AG10803 (cell line): Measurements from ENCODE around the gene TPPP.
"Not testable (repeated sequence)": the region's sequence is repeated elsewhere in the genome, so short reads cannot be mapped to it uniquely, and the experiment has no call there.

ENCODE experiments used
- DNase-seq: peaks from one replicate; pipeline ENCODE4 v3.0.0; 2010; ENCODE audit warnings: low read depth
- H3K4me3 ChIP-seq: 2 replicates; pipeline ENCODE4 v1.5.1; 2011; ENCODE audit warnings: mild to moderate bottlenecking, low read length, control low read depth
- TF ChIP-seq, protein P1 (sequence below): conservative IDR thresholded peaks from 2 replicates; pipeline ENCODE4 v1.5.1; 2011; ENCODE audit warnings: mild to moderate bottlenecking, low read length, control low read depth, inconsistent platforms

TPPP gene

DNA sequence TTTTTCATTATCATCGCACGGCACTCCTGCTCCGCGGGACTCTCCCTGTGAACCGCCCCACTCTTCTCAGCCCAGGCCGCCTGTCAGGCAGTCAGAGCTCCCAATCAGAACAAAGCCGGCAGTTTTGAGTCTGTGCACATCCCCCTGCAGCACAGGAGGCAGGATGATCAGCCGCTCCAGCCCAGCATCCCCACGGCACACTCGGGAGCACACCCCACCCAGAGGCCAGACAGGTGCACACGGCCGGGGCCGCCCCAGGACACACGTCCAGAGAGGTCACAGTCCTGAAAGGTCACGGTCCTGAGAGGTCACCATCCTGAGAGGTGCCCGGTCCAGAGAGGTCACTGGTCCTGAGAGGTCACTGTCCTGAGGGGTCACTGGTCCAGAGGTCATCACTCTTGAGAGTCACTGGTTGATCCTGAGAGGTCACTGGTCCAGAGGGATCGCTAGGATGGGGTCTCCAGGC, 8.4 kb downstream of the TPPP start:
- H3K4me3 ChIP-seq, result no peak overlapping the region
- TF ChIP-seq, protein P1, sequence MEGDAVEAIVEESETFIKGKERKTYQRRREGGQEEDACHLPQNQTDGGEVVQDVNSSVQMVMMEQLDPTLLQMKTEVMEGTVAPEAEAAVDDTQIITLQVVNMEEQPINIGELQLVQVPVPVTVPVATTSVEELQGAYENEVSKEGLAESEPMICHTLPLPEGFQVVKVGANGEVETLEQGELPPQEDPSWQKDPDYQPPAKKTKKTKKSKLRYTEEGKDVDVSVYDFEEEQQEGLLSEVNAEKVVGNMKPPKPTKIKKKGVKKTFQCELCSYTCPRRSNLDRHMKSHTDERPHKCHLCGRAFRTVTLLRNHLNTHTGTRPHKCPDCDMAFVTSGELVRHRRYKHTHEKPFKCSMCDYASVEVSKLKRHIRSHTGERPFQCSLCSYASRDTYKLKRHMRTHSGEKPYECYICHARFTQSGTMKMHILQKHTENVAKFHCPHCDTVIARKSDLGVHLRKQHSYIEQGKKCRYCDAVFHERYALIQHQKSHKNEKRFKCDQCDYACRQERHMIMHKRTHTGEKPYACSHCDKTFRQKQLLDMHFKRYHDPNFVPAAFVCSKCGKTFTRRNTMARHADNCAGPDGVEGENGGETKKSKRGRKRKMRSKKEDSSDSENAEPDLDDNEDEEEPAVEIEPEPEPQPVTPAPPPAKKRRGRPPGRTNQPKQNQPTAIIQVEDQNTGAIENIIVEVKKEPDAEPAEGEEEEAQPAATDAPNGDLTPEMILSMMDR, result no peak
- no peak for DNase-seq

DNA sequence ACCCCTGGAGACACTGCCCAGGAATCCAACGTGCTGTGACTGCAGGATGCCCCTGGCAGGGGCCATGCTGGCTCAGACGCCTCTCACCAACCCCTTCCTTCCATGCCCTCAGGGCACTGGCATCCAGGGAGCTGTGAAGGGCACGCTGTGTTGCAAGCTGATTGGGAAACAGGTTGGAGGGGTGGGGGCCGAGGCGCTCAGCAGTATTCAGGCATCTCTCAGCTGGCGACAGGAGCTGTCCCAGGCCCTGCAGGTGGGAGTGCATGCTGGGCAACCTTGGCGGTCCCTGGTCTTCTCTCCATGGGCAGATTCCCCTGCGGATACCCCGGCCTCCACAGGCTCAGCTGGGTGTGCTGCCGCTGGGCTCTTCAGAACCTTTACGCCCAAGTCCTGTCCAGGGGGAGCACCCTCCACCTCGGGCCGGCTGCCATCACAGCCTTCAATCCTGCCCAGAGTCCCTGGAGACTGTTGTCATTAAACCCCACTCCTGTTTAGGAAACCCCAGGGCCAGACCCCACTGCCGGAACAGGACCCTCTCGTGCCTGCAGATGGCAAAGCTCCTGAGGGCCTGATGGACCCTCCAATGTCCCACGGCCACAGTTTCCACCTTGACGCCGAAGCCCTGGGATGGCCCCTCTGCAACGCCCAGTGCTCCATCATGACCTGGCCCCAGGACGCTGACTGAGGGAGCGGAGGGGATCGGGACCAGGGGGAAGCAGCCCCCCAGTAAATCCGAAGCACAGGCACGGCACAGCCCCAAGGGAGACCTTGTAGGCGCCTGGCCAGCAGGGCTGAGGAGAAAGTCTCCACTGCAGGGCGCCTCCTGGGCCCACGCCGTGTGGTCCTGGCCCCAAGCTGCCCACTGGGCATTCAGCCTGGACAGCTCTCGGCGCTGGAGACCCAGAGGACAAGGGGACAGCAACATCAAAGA, 9.3 kb downstream of the TPPP start:
- H3K4me3 ChIP-seq, result no peak overlapping the region
- no peak for DNase-seq
- TF ChIP-seq, protein P1, result no peak

DNA sequence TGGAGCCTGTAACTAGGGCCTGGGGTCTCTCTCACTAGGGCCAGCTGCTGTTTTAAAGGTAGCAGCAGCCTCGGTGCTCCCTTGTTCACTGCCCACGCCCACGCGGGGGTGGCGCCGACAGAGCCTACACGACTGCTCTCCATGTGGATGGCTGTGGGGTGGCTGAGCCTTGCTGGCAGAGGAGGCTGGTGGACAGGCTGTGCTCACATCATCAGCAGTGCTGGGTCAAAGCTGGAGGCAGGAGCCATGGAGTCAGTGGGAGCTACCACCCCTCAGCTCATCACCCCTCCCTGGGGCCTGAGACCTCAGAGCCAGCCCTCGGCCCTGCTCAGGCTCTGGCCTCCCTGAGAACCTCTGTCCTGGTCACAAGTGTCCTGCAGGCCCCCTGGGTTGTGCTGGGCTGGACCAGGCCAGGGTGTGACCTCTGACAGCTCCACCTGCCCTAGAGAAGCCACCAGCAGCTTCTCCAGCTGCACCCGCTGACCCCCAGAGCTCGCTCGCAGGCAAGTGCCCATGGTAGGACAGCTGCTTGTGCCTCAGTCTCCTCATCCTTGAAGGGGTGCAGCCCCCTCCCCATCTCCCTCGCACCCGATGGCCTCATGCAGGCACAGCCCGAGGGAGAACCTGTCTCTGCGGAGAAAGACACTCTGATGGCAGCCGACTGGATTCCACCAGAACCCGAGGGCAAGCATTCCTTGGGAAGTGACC, 10.3 kb downstream of the TPPP start:
- not testable (repeated sequence) for DNase-seq, H3K4me3 ChIP-seq

DNA sequence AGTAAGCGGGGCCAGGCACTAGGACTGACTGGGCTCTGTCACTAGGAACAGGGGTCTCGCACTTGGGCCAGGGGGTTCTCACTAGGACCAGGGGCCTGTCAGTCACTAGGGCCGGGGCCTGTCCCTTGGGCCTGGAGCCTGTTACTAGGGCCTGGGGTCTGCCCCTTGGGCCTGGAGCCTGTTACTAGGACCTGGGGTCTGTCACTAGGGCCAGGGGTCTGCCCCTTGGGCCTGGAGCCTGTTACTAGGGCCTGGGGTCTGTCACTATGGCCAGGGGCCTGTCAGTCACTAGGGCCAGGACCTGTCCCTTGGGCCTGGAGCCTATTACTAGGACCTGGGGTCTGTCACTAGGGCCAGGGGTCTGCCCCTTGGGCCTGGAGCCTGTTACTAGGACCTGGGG, 10.9 kb downstream of the TPPP start:
- H3K4me3 ChIP-seq, DNase-seq: not testable (repeated sequence)

DNA sequence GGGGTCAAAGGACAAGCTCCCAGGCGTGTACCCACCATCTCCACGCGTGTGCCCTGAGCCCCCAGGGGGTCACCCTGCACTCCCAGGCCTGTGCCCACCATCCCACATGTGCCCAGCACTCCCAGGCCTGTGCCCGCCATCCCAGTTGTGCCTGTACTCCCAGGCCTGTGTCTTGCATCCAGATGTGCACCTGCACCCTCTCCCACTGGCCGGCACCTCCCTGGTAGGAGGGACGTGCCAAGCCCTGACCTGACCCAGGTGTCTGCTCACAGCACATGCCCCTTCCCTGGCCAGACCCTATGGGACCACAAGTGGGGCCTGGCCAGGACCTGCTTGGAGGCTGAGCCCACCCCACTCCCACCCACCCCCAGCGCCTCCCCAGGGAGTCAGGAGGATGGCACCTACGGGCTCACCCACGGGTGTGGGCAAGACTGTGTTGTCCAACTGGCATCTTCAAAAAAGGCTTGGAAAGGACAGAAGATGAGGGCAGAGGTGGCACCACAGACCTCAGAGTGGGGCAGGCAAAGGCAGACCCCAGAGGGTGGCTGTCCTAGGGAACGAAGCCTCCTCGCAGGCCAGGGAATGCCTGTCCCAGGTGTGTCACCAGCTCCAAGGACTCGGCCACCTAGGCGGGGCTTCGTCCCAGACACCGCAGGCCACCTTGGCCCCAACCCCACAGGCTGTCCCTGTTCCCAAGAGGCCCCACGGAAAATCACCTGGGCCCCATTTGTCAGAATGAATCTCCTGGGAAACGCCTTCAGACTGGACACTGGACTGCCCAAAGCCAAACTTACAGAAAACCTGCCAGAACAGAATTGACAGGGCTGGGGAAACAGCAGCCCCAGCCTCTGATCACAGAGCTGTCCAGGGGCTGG, 11.6 kb downstream of the TPPP start:
- DNase-seq, result not testable (repeated sequence)

DNA sequence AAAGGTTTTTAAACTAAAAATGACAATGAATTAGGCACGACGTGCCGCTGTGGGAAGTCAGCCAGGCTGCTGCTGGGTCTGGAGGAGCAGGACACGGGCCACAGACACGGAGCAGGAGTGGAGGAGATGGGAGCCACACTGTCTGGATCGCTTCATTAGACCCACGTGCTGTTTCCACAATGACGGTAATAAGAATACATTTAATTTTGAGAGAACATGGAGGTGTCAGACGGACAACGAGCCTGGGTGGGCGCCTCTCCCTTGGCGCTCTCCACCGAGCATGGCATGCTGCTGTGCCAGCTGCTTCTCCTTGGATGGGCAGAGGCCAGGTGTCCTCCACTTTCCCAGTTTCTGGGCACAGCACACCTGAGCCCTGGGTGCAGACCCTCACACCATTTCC, 12.3 kb downstream of the TPPP start:
- not testable (repeated sequence) for H3K4me3 ChIP-seq

More for the DNA sequence above, 11.6 kb downstream of the TPPP start:
- H3K4me3 ChIP-seq, result not testable (repeated sequence)

DNA sequence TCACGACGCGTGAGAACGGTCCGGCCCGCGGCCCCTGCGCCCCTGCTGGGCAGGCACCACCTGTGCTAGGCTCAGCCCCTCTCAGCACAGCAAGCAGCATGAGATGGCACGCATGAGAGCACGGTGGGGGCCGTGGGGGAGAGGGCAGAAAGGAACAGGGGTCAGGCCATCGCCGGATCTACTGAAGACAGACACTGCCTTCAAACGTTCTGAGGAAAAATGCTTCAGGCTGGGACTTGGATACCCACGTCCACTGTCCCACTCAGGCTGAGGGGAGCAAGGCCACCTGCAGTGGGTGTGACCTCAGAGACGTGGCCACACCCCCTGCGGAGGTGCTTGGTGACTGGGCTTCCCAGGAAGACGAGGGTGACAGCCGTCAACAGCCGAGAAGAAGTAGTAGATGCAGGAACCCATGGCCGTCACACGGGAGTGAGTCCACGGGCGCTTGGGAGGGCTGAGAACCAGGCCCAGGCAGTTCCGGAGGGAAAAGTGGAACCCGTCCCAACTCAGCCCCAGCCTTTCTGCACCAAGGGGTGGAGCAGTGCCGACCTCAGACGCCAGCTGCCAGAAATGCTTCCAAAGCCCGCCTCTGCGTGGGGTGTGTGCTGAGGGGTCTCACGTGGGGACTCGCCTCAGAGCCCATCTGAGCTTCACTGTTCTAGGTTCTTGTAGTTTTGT, 12.9 kb downstream of the TPPP start:
- not testable (repeated sequence) for H3K4me3 ChIP-seq, DNase-seq

More for the DNA sequence above, 12.3 kb downstream of the TPPP start:
- DNase-seq, result not testable (repeated sequence)

DNA sequence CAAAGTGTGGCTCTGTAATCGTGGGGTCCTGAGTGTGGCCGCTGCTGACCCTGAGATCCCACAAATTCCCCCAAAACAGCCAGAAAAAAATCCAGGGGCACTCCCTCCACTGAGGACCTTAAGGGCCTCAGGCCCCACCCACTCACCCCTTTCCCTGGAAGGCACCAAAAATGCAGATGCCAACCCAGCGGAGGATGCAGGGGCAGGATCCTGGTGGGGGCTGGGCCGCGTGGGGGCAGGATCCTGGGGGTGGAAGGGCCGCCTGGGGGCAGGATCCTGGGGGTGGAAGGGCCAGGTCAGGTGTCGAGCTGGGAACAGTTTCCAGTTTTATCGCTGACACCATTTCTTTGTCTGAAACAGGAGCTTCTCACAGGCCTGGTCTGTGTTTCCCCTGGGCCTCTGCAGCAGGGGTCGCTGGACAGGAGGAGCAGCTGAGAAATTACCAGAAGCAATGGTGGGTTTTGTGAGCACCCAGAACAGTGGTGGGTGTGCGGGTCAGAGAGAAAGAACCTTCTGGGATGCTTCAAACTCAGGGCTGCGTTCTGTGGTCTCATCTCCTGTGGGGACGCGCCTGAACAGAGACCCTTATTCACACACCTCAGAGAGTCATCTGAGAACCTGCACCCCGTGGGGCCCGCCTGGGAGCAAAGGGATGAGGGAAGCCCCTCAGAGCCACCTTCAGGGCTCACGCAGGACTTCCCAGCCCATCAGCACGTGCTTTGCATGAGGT, 13.8 kb downstream of the TPPP start:
- DNase-seq, H3K4me3 ChIP-seq: not testable (repeated sequence)

DNA sequence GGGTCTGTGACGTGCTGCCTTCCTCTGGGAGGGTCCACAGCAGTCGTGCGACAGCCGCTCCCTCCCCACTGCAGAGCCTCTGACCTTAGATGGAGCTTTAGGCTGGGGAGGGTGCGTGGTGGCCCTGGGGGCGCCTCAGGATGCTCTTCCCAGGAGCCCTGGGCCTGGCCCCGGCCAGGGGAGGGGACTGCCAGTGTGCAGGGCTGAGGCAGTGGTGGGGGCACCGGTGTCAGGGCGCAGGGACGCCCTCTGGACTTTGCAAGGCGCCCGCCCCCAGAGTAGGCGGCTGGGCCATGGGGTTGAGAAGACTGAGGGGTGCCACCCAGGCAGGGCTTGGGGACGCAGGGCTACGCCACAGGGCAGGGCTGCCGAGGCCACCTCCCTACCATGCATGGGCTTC, 14.6 kb downstream of the TPPP start:
- DNase-seq, H3K4me3 ChIP-seq: not testable (repeated sequence)
